ENCODE measurements around the gene TSSC4.
A peak's percentile ranks its signal among the peaks of the same experiment; 100 is the strongest.

TSSC4 gene

GRCh38 chr11:2409611-2410468, 9.3 kb downstream of the TSSC4 start:
- no peak for TF ChIP-seq CTCF (conservative IDR thresholded peaks at IDR 0.05; ENCODE audit: low read depth, low read length)
- DNase-seq (ENCODE audit: low read depth): peak; percentile 24
- no peak overlapping the region for H3K4me3 ChIP-seq (ENCODE audit: low read depth, low read length)

GRCh38 chr11:2410616-2411015, 10.1 kb downstream of the TSSC4 start:
- DNase-seq (ENCODE audit: low read depth): no peak
- no peak for TF ChIP-seq CTCF (conservative IDR thresholded peaks at IDR 0.05; ENCODE audit: low read depth, low read length)
- no peak overlapping the region for H3K4me3 ChIP-seq (ENCODE audit: low read depth, low read length)

GRCh38 chr11:2411446-2412305, 11.1 kb downstream of the TSSC4 start:
- H3K4me3 ChIP-seq (ENCODE audit: low read depth, low read length): no peak overlapping the region
- TF ChIP-seq CTCF (conservative IDR thresholded peaks at IDR 0.05; ENCODE audit: low read depth, low read length): no peak
- no peak for DNase-seq (ENCODE audit: low read depth)

- TF ChIP-seq CTCF (conservative IDR thresholded peaks at IDR 0.05; ENCODE audit: low read depth, low read length): no peak
- H3K4me3 ChIP-seq (ENCODE audit: low read depth, low read length): no peak overlapping the region
- no peak for DNase-seq (ENCODE audit: low read depth)
Observed at GRCh38 chr11:2412323-2412722, 11.8 kb downstream of the TSSC4 start.

- no peak for DNase-seq (ENCODE audit: low read depth)
- no peak for TF ChIP-seq CTCF (conservative IDR thresholded peaks at IDR 0.05; ENCODE audit: low read depth, low read length)
- no peak overlapping the region for H3K4me3 ChIP-seq (ENCODE audit: low read depth, low read length)
Observed at GRCh38 chr11:2413742-2414579, 13.4 kb downstream of the TSSC4 start.

GRCh38 chr11:2414616-2415015, 14.1 kb downstream of the TSSC4 start:
- H3K4me3 ChIP-seq (ENCODE audit: low read depth, low read length): no peak overlapping the region
- TF ChIP-seq CTCF (conservative IDR thresholded peaks at IDR 0.05; ENCODE audit: low read depth, low read length): no peak
- DNase-seq (ENCODE audit: low read depth): no peak
